NB4 (cell line): ENCODE data around the gene JMY.

Experiments used
- DNase-seq: peaks from one replicate; pipeline ENCODE4 v3.0.0; 2010; ENCODE audit warnings: low read depth
- H3K4me3 ChIP-seq: one replicate; pipeline ENCODE4 v1.5.1; 2011; ENCODE audit warnings: mild to moderate bottlenecking, low read depth, low read length, moderate library complexity
- MYC ChIP-seq: IDR thresholded peaks from 2 replicates; pipeline ENCODE4 v1.6.1; 2011; ENCODE audit warnings: low read depth, low read length
- POLR2A ChIP-seq: IDR thresholded peaks from 2 replicates; pipeline ENCODE4 v1.6.1; 2011; ENCODE audit warnings: mild to moderate bottlenecking; ENCODE audit not compliant: insufficient read length; ENCODE audit errors: extremely low read depth
- TF ChIP-seq, protein P1 (sequence below): IDR thresholded peaks from 2 replicates; pipeline ENCODE4 v1.6.1; 2011; ENCODE audit warnings: low read depth, low read length
- TF ChIP-seq, protein P2 (sequence below): IDR thresholded peaks from one replicate; pipeline ENCODE4 v1.5.1; 2012; ENCODE audit warnings: low read depth, low read length

JMY gene

DNA sequence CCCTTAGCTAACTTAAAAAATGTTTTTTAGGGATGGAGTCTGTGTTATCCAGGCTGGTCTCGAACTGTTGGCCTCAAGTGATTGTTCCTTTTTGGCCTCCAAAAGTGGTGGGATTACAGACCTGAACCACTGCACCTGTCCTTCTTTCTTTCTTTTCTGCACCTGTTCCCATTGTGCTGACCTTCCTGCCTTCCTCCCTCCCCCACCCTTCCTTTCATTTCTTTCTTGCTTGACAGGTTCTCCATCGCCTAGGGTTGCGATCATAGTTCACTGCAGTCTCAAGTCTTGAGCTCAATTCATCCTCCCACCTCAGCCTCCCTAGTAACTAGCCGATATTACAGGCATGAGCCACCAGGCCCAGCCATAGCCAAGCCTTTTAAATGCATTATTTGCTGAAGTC, 20.6 kb downstream of the JMY start:
- TF ChIP-seq, protein P1, sequence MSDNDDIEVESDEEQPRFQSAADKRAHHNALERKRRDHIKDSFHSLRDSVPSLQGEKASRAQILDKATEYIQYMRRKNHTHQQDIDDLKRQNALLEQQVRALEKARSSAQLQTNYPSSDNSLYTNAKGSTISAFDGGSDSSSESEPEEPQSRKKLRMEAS: no peak
- TF ChIP-seq POLR2A (no peak), MYC (no peak)
- TF ChIP-seq, protein P2, sequence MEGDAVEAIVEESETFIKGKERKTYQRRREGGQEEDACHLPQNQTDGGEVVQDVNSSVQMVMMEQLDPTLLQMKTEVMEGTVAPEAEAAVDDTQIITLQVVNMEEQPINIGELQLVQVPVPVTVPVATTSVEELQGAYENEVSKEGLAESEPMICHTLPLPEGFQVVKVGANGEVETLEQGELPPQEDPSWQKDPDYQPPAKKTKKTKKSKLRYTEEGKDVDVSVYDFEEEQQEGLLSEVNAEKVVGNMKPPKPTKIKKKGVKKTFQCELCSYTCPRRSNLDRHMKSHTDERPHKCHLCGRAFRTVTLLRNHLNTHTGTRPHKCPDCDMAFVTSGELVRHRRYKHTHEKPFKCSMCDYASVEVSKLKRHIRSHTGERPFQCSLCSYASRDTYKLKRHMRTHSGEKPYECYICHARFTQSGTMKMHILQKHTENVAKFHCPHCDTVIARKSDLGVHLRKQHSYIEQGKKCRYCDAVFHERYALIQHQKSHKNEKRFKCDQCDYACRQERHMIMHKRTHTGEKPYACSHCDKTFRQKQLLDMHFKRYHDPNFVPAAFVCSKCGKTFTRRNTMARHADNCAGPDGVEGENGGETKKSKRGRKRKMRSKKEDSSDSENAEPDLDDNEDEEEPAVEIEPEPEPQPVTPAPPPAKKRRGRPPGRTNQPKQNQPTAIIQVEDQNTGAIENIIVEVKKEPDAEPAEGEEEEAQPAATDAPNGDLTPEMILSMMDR: no peak
- H3K4me3 ChIP-seq: no peak overlapping the region
- no peak for DNase-seq

DNA sequence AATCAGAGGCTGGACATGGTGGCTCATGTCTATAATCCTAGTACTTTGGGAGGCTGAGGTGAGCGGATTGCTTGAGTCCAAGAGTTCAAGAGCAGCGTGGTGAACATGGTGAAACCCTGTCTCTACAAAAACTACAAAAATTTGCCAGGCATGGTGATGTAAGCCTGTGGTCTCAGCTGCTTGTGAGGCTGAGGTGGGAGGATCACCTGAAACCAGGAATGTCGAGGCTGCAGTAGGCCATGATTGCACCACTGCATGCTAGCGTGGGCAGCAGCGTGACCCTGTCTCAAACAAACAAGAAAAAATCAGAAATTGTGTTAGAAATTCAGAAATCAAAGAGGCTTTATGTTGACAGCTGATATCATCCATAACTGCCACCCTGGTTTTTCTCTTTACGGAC, 21.4 kb downstream of the JMY start:
- no peak overlapping the region for H3K4me3 ChIP-seq
- no peak for TF ChIP-seq MYC
- TF ChIP-seq POLR2A: no peak
- TF ChIP-seq, protein P2: no peak
- TF ChIP-seq, protein P1: no peak
- DNase-seq: no peak

DNA sequence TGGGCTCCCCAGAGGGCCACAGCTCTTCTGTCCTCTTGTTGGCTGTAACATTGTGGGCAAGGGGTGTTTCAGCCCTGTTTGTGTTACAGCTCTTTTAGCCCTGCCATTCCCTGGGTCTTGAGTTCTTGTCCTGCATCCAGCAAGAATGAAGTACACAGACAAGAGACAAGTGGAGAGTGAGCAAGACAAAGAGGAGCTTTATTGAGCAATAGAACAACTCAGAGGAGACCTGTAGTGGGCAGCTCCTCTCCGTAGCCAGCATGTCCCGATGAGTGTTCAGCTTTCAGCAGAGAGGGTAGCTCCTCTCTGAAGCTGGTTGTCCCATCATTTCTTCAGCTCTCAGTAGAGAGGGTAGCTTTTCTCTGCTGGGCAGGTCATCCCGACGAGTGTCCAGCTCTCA, 22.9 kb downstream of the JMY start:
- no peak overlapping the region for H3K4me3 ChIP-seq
- TF ChIP-seq, protein P2: no peak
- no peak for TF ChIP-seq MYC
- no peak for TF ChIP-seq POLR2A
- TF ChIP-seq, protein P1: no peak
- DNase-seq: no peak

DNA sequence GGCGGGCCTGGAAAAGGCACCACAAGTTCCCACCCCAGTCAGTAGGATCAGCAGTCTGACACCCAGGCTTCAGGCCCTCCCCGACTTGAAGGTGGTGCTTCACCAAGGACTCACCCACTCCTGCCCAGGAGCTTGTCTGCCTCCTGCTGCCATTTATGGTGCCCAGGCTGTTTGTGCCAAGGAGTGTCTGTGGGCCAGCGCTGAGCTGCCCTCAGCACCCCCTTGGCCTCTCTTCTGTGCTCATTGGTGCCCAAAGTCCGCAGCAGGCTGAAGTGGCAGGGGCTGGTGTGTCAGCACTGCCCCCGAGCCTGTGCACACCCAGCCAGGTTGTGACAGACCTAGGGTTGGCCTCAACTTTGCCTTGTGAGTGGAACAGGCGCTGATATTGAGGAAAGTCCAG, 23.5 kb downstream of the JMY start:
- H3K4me3 ChIP-seq: no peak overlapping the region
- TF ChIP-seq, protein P2: no peak
- TF ChIP-seq POLR2A (no peak), MYC (no peak)
- TF ChIP-seq, protein P1: no peak
- DNase-seq: no peak

DNA sequence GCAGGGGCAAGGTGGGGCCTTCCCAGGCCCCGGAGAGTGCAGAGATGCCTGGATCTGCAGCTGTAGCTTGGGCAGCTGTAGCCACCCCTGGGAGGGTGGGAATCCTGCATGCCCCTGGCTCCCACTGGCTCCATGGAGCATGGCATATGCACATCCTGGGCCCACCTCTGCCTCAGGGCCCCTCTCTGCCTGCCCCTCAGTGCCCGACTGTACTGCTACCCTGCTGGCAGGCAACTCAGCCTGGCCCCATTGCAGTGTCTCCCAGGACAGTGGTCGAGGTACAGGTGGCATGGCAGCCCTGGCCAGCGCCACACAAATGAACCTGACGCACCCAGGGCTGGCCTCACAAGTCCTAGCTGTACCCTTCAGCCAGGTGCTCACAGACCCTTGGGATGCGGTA, 23.9 kb downstream of the JMY start:
- TF ChIP-seq, protein P1: no peak
- TF ChIP-seq MYC (no peak), POLR2A (no peak)
- TF ChIP-seq, protein P2: no peak
- no peak overlapping the region for H3K4me3 ChIP-seq
- DNase-seq: no peak

DNA sequence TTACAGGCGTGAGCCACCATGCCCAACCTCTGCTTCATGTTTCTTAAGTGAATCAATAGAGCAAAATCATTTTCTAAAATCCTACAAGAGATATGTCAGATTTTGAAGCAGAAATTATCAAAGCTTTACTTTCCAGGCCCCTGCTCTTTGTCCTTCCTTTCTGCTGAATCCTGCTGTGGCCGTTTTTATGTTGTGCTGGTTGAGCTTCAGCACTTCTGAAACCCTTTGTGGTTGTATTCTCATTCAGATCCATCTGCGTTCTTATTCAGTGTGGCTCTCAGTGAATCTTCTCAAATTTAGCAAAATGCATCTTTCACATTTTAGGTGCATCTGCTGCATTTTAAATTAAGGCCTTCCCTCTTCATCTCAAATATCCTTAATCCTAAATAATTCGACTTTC, 26.0 kb downstream of the JMY start:
- H3K4me3 ChIP-seq: no peak overlapping the region
- DNase-seq: no peak
- TF ChIP-seq, protein P1: no peak
- no peak for TF ChIP-seq MYC
